CD4-positive, CD25-positive, alpha-beta regulatory T cell (primary cell): ENCODE measurements around the gene MATR3. TPM values are rescaled to one million over a fixed set of nuclear protein-coding genes. Genes with fewer than 3 reads are reported as not detected.
A peak's percentile ranks its signal among the peaks of the same experiment; 100 is the strongest.

Experiments used
- ATAC-seq, 2 donors: fragments of 150-1000 bp; cut with Tn5 transposase; one replicate each; pipeline ENCODE4 v1.10.0; 2021; ENCODE audit warnings: low read depth in 2 of 2, moderate number of reproducible peaks in 2 of 2, moderate library complexity in 1 of 2
- DNase-seq, 3 donors: peaks; one replicate each; pipeline versions ENCODE4 v3.0.0 to v3.0.0-alpha.2; 2012 to 2022; ENCODE audit warnings: mixed read lengths in 1 of 3
- H3K27ac ChIP-seq: one replicate; pipeline ENCODE4 v1.7.0; 2013; ENCODE audit warnings: mild to moderate bottlenecking, low read length; ENCODE audit not compliant: insufficient read depth, poor library complexity, severe bottlenecking
- H3K27me3 ChIP-seq: one replicate; pipeline ENCODE4 v1.7.0; 2013; ENCODE audit warnings: low read length; ENCODE audit not compliant: control insufficient read depth, insufficient read depth
- H3K36me3 ChIP-seq: one replicate; pipeline ENCODE4 v1.7.0; 2013; ENCODE audit warnings: mild to moderate bottlenecking, low read length, moderate library complexity; ENCODE audit not compliant: control insufficient read depth, insufficient read depth
- H3K4me1 ChIP-seq: 2 replicates; pipeline ENCODE4 v1.7.0; 2013; ENCODE audit warnings: mild to moderate bottlenecking, low read length; ENCODE audit not compliant: insufficient read depth, control insufficient read depth, poor library complexity, severe bottlenecking
- H3K4me3 ChIP-seq: one replicate; pipeline ENCODE4 v1.7.0; 2013; ENCODE audit warnings: low read depth, mild to moderate bottlenecking, low read length, moderate library complexity
- H3K9me3 ChIP-seq, 2 experiments: 1 replicate in 1 of 2; 2 replicates in 1 of 2; pipeline ENCODE4 v1.7.0; 2013; ENCODE audit warnings: low read length in 2 of 2, mild to moderate bottlenecking in 1 of 2, moderate library complexity in 1 of 2; ENCODE audit not compliant: control insufficient read depth in 2 of 2
- H3K27ac Mint-ChIP-seq, 3 donors: one replicate each; pipeline ENCODE4 v1.8.0; 2020 to 2022; ENCODE audit warnings: mild to moderate bottlenecking in 3 of 3, mixed read lengths in 3 of 3, moderate library complexity in 2 of 3
- H3K27me3 Mint-ChIP-seq: one replicate; pipeline ENCODE4 v1.8.0; 2022; ENCODE audit warnings: mild to moderate bottlenecking, mixed read lengths
- H3K36me3 Mint-ChIP-seq: one replicate; pipeline ENCODE4 v1.8.0; 2020; ENCODE audit warnings: mixed read lengths
- H3K4me1 Mint-ChIP-seq, 4 donors: one replicate each; pipeline ENCODE4 v1.8.0; 2020 to 2022; ENCODE audit warnings: mixed read lengths in 4 of 4, mild to moderate bottlenecking in 1 of 4
- H3K4me3 Mint-ChIP-seq, 4 donors: one replicate each; pipeline ENCODE4 v1.8.0; 2020 to 2022; ENCODE audit warnings: mild to moderate bottlenecking in 4 of 4, mixed read lengths in 4 of 4, moderate library complexity in 3 of 4
- H3K9me3 Mint-ChIP-seq, 7 donors: one replicate each; pipeline ENCODE4 v1.8.0; 2020 to 2022; ENCODE audit warnings: mixed read lengths in 7 of 7, mild to moderate bottlenecking in 3 of 7, moderate library complexity in 2 of 7
- polyA plus RNA-seq, 4 donors: library from polyadenylated mRNA; unstranded; fragments of 300-500 nt; fragmentation: Illumina TruSeq; gene quantifications; one replicate each; pipeline ENCODE4 v1.2.3, GENCODE V29; 2021
- total RNA-seq: library from RNA; stranded (reverse); gene quantifications from one replicate; pipeline ENCODE4 v1.2.3, GENCODE V29; 2022

MATR3 gene
- total and polyA plus RNA-seq, 5 donors from 2014 or later: 327 to 391 (median 376) TPM

DNA sequence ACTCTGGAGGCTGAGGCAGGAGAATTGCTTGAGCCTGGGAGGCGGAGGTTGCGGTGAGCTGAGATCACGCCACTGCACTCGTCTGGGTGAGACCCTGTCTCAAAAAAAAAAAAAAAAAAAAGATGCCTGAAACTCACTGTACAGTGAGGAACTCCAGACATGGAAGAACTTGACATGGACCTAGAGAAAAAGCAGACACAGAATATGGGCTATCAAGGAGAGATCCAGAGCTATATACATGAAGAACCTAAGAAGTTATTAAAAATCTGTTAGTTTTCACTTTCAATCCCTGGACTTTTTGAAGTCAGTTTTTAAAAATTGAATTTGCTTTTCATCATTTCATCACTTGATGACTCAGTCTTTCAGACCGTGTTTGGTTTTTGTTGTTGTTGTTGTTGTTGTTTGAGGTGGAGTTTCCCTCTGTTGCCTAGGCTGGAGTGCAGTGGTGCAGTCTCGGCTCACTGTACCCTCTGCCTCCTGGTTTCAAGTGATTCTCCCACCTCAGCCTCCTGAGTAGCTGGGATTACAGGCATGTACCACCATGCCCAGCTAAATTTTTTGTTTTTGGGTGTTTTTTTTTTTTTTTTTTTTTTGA is 68.4 kb downstream of the MATR3 start:
- Histone ChIP-seq H3K9me3 (no peaks in the 10 kb centered on the region), H3K4me3 (no peak overlapping the region), H3K4me1 (peaks cover 2% of the 10 kb centered on the region), H3K27me3 (no peaks in the 10 kb centered on the region), H3K27ac (no peak overlapping the region), H3K36me3 (peaks cover 38% of the 10 kb centered on the region)
- no peak for DNase-seq
- Mint-ChIP-seq H3K36me3 (peaks cover 35% of the 10 kb centered on the region), H3K9me3 (no peaks in the 10 kb centered on the region), H3K27me3 (no peaks in the 10 kb centered on the region), H3K27ac (no peak overlapping the region), H3K4me1 (peaks cover 16 to 37% (median 35%) of the 10 kb centered on the region in 4 donors), H3K4me3 (peak overlapping the region in 1 of 4 donors; percentile 61)
- ATAC-seq: no peak

DNA sequence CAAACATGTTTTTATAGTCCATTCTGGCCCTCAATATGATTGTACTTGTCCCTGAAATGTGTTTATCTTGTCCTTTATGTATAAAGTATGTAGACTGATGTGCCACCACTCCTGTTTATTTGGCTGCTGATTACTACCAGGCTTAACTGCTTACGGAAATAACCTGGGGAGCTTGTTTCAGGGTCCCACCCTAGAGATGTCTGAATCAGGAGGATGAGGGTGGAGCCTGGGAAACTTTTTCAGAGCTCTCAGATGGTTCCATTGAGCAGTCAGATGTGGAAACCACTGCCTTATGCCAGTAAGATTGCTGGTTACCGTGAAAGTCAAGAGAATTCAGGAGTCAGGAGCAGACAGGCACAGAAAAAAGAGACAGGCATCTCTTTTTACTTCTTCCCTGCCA is 70.4 kb downstream of the MATR3 start:
- H3K9me3 ChIP-seq: no peaks in the 10 kb centered on the region
- H3K36me3 Mint-ChIP-seq: peaks cover 27% of the 10 kb centered on the region
- no peaks in the 10 kb centered on the region for H3K27me3 Mint-ChIP-seq
- H3K27ac ChIP-seq: no peak overlapping the region
- ATAC-seq: no peak
- H3K36me3 ChIP-seq: peaks cover 49% of the 10 kb centered on the region
- H3K4me1 Mint-ChIP-seq: peaks cover 11 to 22% (median 19%) of the 10 kb centered on the region in 4 donors
- H3K27ac Mint-ChIP-seq: no peak overlapping the region
- H3K9me3 Mint-ChIP-seq: no peaks in the 10 kb centered on the region
- H3K27me3 ChIP-seq: no peaks in the 10 kb centered on the region
- H3K4me3 Mint-ChIP-seq: no peak overlapping the region
- no peak overlapping the region for H3K4me3 ChIP-seq
- no peaks in the 10 kb centered on the region for H3K4me1 ChIP-seq
- no peak for DNase-seq

DNA sequence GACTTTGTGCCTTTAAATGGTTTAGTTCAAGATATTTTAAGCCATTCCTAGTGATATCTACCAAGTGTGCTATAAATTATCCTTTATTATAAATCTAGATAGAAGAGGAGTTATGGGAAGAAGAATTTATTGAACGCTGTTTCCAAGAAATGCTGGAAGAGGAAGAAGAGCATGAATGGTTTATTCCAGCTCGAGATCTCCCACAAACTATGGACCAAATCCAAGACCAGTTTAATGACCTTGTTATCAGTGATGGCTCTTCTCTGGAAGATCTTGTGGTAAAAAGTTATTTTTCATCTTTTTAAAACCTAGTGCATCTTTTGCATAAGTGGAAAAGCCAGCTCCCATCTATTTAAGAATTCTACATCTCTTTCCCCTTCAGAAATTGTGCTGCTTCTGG is 70.9 kb downstream of the MATR3 start:
- no peak overlapping the region for H3K4me3 ChIP-seq
- H3K4me1 ChIP-seq: no peaks in the 10 kb centered on the region
- no peak overlapping the region for H3K27ac ChIP-seq
- no peak overlapping the region for H3K4me3 Mint-ChIP-seq
- no peak for ATAC-seq
- H3K9me3 ChIP-seq: no peaks in the 10 kb centered on the region
- peaks cover 53% of the 10 kb centered on the region for H3K36me3 ChIP-seq
- H3K4me1 Mint-ChIP-seq: peaks cover 11 to 22% (median 18%) of the 10 kb centered on the region in 4 donors
- H3K27ac Mint-ChIP-seq: no peak overlapping the region
- DNase-seq: no peak
- no peaks in the 10 kb centered on the region for H3K9me3 Mint-ChIP-seq
- peaks cover 27% of the 10 kb centered on the region for H3K36me3 Mint-ChIP-seq
- no peaks in the 10 kb centered on the region for H3K27me3 Mint-ChIP-seq
- no peaks in the 10 kb centered on the region for H3K27me3 ChIP-seq

DNA sequence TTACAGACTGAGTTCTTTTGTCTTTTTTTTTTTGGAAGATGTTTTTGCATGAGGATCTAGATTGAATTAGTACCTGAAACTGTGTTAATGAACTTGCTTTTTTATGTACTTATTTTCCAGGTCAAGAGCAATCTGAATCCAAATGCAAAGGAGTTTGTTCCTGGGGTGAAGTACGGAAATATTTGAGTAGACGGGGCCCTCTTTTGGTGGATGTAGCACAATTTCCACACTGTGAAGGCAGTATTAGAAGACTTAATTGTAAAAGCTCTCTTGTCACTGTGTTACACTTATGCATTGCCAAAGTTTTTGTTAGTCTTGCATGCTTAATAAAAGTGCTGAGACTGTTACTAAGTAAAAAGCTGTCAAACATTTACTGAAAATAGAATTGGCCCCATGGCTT is 75.1 kb downstream of the MATR3 start:
- no peak overlapping the region for H3K4me3 Mint-ChIP-seq
- H3K4me1 Mint-ChIP-seq: peaks cover 0 to 9% (median 6%) of the 10 kb centered on the region in 4 donors
- peak in 1 of 3 donors; percentile 29 for DNase-seq
- H3K4me1 ChIP-seq: no peaks in the 10 kb centered on the region
- no peak overlapping the region for H3K27ac Mint-ChIP-seq
- no peaks in the 10 kb centered on the region for H3K9me3 Mint-ChIP-seq
- no peak for ATAC-seq
- peaks cover 66% of the 10 kb centered on the region for H3K36me3 ChIP-seq
- H3K27me3 Mint-ChIP-seq: no peaks in the 10 kb centered on the region
- no peaks in the 10 kb centered on the region for H3K27me3 ChIP-seq
- H3K4me3 ChIP-seq: no peak overlapping the region
- H3K9me3 ChIP-seq: no peaks in the 10 kb centered on the region
- H3K27ac ChIP-seq: no peak overlapping the region
- H3K36me3 Mint-ChIP-seq: peaks cover 22% of the 10 kb centered on the region

DNA sequence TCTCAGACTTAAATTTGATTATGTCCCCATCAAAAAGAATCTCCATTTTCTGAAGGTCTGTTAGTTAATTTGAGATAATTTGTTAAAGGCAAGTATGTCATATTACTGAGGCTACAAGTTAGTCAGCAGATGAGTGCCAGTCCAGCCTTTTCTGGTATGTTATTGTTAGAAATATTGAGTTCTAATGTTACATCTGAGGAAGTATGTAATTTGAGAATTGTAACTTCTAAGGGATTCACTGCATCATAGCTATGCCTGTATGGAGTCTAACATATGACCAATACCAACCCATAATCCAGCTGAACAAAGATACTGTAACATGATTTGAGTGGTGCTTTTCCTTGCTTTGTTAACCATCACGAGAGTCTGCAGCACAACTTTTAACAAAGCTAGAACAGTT is 75.6 kb downstream of the MATR3 start:
- ATAC-seq: no peak
- peaks cover 0 to 9% (median 4%) of the 10 kb centered on the region in 4 donors for H3K4me1 Mint-ChIP-seq
- H3K27me3 ChIP-seq: no peaks in the 10 kb centered on the region
- H3K4me3 ChIP-seq: no peak overlapping the region
- H3K9me3 ChIP-seq: no peaks in the 10 kb centered on the region
- no peaks in the 10 kb centered on the region for H3K4me1 ChIP-seq
- H3K36me3 ChIP-seq: peaks cover 63% of the 10 kb centered on the region
- peaks cover 16% of the 10 kb centered on the region for H3K36me3 Mint-ChIP-seq
- H3K27ac Mint-ChIP-seq: no peak overlapping the region
- DNase-seq: no peak
- H3K4me3 Mint-ChIP-seq: no peak overlapping the region
- H3K9me3 Mint-ChIP-seq: peaks cover 0 to 1% (median 0%) of the 10 kb centered on the region in 7 donors
- H3K27ac ChIP-seq: no peak overlapping the region
- no peaks in the 10 kb centered on the region for H3K27me3 Mint-ChIP-seq

DNA sequence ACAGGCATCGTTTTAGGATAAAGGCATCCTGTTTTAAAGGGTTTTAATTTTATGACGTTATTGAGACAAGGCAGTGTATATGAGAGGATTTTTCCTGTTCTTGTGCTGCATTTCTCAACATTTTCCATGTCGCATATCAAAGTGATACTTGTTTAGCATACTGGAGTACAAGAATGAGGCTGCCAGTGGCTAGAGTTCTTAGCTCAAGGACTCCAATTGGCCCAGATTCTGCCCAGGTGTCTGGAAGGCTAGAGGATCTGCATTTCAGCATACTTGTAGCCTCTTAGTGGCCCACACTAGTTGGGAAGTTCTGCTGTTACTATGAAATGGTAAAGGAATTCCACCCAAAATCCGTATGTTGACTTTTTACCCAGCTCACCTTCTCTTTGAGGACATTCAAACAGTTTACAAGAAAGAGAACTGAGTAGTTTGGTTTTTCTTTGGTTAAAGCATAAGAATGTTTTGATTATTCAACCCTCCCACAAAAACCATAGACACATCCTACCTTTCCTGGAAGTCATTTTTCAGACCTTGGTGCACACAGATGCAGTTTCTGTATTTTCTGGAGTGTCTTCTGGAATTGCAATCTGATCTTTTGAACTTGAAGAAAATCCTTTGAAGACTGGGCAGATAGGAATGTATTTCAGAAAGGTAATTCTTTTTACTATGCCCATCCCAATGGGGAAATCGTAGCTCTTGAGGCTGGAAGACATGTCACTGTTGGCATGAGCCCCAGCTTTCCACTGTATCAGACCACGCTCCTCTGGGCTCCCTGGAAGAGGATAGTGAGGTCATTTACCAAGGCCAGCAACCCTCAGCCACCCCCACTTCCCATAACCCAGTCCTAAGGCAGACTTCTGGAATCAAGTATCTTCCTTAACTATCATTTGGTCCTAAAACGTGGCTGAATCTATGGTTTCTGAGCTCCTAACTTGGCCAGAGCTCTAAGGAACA is 78.2 kb downstream of the MATR3 start:
- H3K27ac Mint-ChIP-seq: peak overlapping the region in 2 of 3 donors; percentile 1 to 29
- Histone ChIP-seq H3K27me3 (no peaks in the 10 kb centered on the region), H3K4me1 (no peaks in the 10 kb centered on the region), H3K9me3 (no peaks in the 10 kb centered on the region), H3K4me3 (no peak overlapping the region), H3K36me3 (peaks cover 44% of the 10 kb centered on the region), H3K27ac (no peak overlapping the region)
- peaks cover 0 to 1% (median 0%) of the 10 kb centered on the region in 7 donors for H3K9me3 Mint-ChIP-seq
- peaks cover 15% of the 10 kb centered on the region for H3K36me3 Mint-ChIP-seq
- ATAC-seq (no peak), DNase-seq (no peak)
- no peaks in the 10 kb centered on the region for H3K27me3 Mint-ChIP-seq
- no peak overlapping the region for H3K4me3 Mint-ChIP-seq
- peaks cover 0 to 9% (median 5%) of the 10 kb centered on the region in 4 donors for H3K4me1 Mint-ChIP-seq

DNA sequence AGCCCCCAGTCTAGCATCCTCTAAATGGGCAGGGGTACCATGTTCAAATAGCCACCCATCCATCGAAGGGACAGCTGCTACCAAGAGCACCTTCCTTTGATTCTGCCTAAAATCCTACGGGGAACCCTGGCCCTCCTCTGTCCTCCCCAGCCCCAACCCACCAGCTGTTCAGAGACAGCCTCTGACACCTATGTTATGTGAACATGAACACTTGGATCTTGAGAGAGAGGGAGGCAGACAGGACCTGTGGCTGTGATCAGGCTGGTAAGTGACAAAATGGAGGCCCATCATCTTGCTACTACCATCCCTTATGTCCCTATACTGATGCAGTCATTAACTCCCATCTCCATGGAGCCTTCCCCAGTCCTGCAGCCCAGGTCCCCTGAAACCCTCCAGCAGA is 81.4 kb downstream of the MATR3 start:
- Histone ChIP-seq H3K4me3 (no peak overlapping the region), H3K9me3 (no peaks in the 10 kb centered on the region), H3K4me1 (no peaks in the 10 kb centered on the region), H3K27me3 (no peaks in the 10 kb centered on the region), H3K27ac (no peak overlapping the region), H3K36me3 (peaks cover 17% of the 10 kb centered on the region)
- Mint-ChIP-seq H3K27me3 (no peaks in the 10 kb centered on the region), H3K9me3 (peaks cover 0 to 1% (median 0%) of the 10 kb centered on the region in 7 donors), H3K4me1 (peaks cover 0 to 16% (median 6%) of the 10 kb centered on the region in 4 donors), H3K36me3 (peaks cover 18% of the 10 kb centered on the region), H3K27ac (peak overlapping the region in 1 of 3 donors; percentile 76), H3K4me3 (no peak overlapping the region)
- ATAC-seq (no peak), DNase-seq (no peak)
